Measurements from ENCODE around the gene CUL1.

- TF ChIP-seq CTCF (IDR thresholded peaks at IDR 0.05) (no peak), EP300 (IDR thresholded peaks at IDR 0.05) (no peak), POLR2AphosphoS5 (IDR thresholded peaks at IDR 0.05) (no peak), POLR2A (IDR thresholded peaks at IDR 0.05; ENCODE audit: low read depth) (no peak)
These were observed 135.9 kb downstream of the CUL1 start for GRCh38 chr7:148834605-148835004.

All from esophagus muscularis mucosa (tissue), 4 donors.